A549 (cell line): Measurements from ENCODE around the gene MYO18A. TPM values are rescaled to one million over a fixed set of nuclear protein-coding genes. Genes with fewer than 3 reads are reported as not detected.

Experiments
- ATAC-seq, 2 experiments: fragments of 200-7000 bp in 1 of 2; fragments of >200 bp in 1 of 2; cut with Nextera tagmentation in 1 of 2; cut with Tn5 transposase in 1 of 2; 3 replicates each; pipeline versions ENCODE4 v1.8.0 to v1.9.1; 2018 to 2020; ENCODE audit warnings: mild to moderate bottlenecking in 1 of 2, moderate library complexity in 1 of 2
- CTCF ChIA-PET: fragments of 300-600 bp; sonication (Branson Sonifier 250); formaldehyde crosslinking; extraction: SDS; loops from one replicate; lab custom pipeline; 2021; ENCODE audit warnings: antibody characterized with exemption, inconsistent platforms; lab: Yijun Ruan, JAX
- POLR2A ChIA-PET: fragments of 350-600 bp; formaldehyde crosslinking; extraction: SDS; loops from one replicate; lab custom pipeline; 2021; ENCODE audit warnings: antibody characterized with exemption, inconsistent platforms; lab: Yijun Ruan, JAX
- DNase-seq, 2 experiments: peaks; one replicate each; pipeline versions ENCODE4 v3.0.0 to v3.0.0-alpha.2; 2011 to 2016; ENCODE audit warnings: low read depth in 1 of 2, low spot score in 1 of 2
- FAIRE-seq: peaks from 2 replicates; lab custom pipeline; 2011; peaks lifted over from hg19 to GRCh38; lab: Jason Lieb, UNC
- H3K27ac ChIP-seq, 2 experiments: fragments of >200 bp; sonication (Bioruptor Twin); formaldehyde crosslinking; 3 replicates each; pipeline ENCODE4 v1.5.1; 2016 to 2017
- H3K4me1 ChIP-seq: fragments of >200 bp; sonication (Bioruptor Twin); formaldehyde crosslinking; 3 replicates; pipeline ENCODE4 v1.6.1; 2016
- H3K4me2 ChIP-seq: fragments of >200 bp; sonication (Bioruptor Twin); formaldehyde crosslinking; 3 replicates; pipeline ENCODE4 v1.6.1; 2016
- H3K4me3 ChIP-seq: fragments of >200 bp; sonication (Bioruptor Twin); formaldehyde crosslinking; 3 replicates; pipeline ENCODE4 v1.5.1; 2016
- H3K9me3 ChIP-seq: fragments of >200 bp; sonication (Bioruptor Twin); formaldehyde crosslinking; 3 replicates; pipeline ENCODE4 v1.6.1; 2016
- CBX2 ChIP-seq: fragments of 200-600 bp; sonication (generic); IDR thresholded peaks from 2 replicates; pipeline ENCODE4 v1.6.1; 2016; ENCODE audit warnings: low read depth, mild to moderate bottlenecking, borderline replicate concordance
- CTCF ChIP-seq: fragments of >200 bp; sonication (Bioruptor Twin); formaldehyde crosslinking; IDR thresholded peaks from 3 replicates; pipeline ENCODE4 v1.5.1; 2016
- ELK1 ChIP-seq: fragments of 150-350 bp; IDR thresholded peaks from 2 replicates; pipeline ENCODE4 v1.6.1; 2014; ENCODE audit warnings: low read depth, mild to moderate bottlenecking, low read length
- HDAC2 ChIP-seq: fragments of 200-600 bp; sonication (generic); IDR thresholded peaks from 2 replicates; pipeline ENCODE4 v1.6.1; 2016
- HMGXB4 ChIP-seq: fragments of 250-450 bp; sonication (Bioruptor Pico); IDR thresholded peaks from 2 replicates; pipeline ENCODE4 v1.5.0; 2021; ENCODE audit warnings: mild to moderate bottlenecking, moderate library complexity, borderline replicate concordance
- HOXA7 ChIP-seq: fragments of 250-450 bp; sonication (Bioruptor Pico); IDR thresholded peaks from 2 replicates; pipeline ENCODE4 v1.5.0; 2020; ENCODE audit warnings: mild to moderate bottlenecking, moderate library complexity
- HOXB13 ChIP-seq: fragments of 250-450 bp; sonication (Bioruptor Pico); IDR thresholded peaks from 2 replicates; pipeline ENCODE4 v1.5.0; 2020; ENCODE audit warnings: low read depth, mild to moderate bottlenecking, moderate library complexity
- HOXB5 ChIP-seq: fragments of 250-450 bp; sonication (Bioruptor Pico); IDR thresholded peaks from 2 replicates; pipeline ENCODE4 v1.5.0; 2020; ENCODE audit warnings: mild to moderate bottlenecking, moderate library complexity
- JUN ChIP-seq, 2 experiments: fragments of >200 bp; sonication (Bioruptor Twin); formaldehyde crosslinking; IDR thresholded peaks; 2 replicates in 1 of 2; 3 replicates in 1 of 2; pipeline ENCODE4 v1.6.1; 2016 to 2017
- KDM5A ChIP-seq: fragments of 200-600 bp; sonication (generic); IDR thresholded peaks from 2 replicates; pipeline ENCODE4 v1.6.1; 2016; ENCODE audit warnings: antibody characterized with exemption, mild to moderate bottlenecking
- MAX ChIP-seq: IDR thresholded peaks from 2 replicates; pipeline ENCODE4 v1.6.1; 2012
- NFE2L2 ChIP-seq: fragments of 150-350 bp; conservative IDR thresholded peaks from 2 replicates; pipeline ENCODE4 v1.6.1; 2014; ENCODE audit warnings: low read length
- NPAS2 ChIP-seq: fragments of 250-450 bp; sonication (Bioruptor Pico); IDR thresholded peaks from 2 replicates; pipeline ENCODE4 v1.8.0; 2022; ENCODE audit warnings: mild to moderate bottlenecking, moderate library complexity, borderline replicate concordance
- PBX3 ChIP-seq: IDR thresholded peaks from 2 replicates; pipeline ENCODE4 v1.6.1; 2012
- POLR2A ChIP-seq: IDR thresholded peaks from 2 replicates; pipeline ENCODE4 v1.6.1; 2012; ENCODE audit warnings: mild to moderate bottlenecking, low read length
- REST ChIP-seq: fragments of 200-600 bp; sonication (generic); IDR thresholded peaks from 2 replicates; pipeline ENCODE4 v1.6.1; 2016; ENCODE audit warnings: antibody characterized with exemption, mild to moderate bottlenecking, moderate library complexity
- USF2 ChIP-seq: fragments of 450-650 bp; IDR thresholded peaks from 2 replicates; pipeline ENCODE4 v1.6.1; 2014; ENCODE audit warnings: antibody characterized with exemption
- ZC3H11A ChIP-seq: fragments of 450-650 bp; IDR thresholded peaks from 2 replicates; pipeline ENCODE4 v1.6.1; 2014; ENCODE audit warnings: antibody characterized with exemption, mild to moderate bottlenecking
- WGBS: methylation state at CpG from one replicate; pipeline ENCODE4 v1.1.6; 2017; ENCODE audit errors: missing lambda C conversion rate; 5-methylcytosine and 5-hydroxymethylcytosine counted together
- polyA plus RNA-seq, 4 experiments: library from polyadenylated mRNA; depleted of rRNA in 3 of 4; stranded (reverse); fragments of >200 nt; fragmentation: RNase III in 1 of 4; extraction: RNeasy Plus Mini Kit Qiagen cat#74134 plus additional on column Dnase treatment in 1 of 4; gene quantifications; 2 replicates in 3 of 4; 3 replicates in 1 of 4; pipeline ENCODE4 v1.2.3, GENCODE V29; 2011 to 2017

Gene MYO18A
- polyA plus RNA-seq, 2 of the 4 experiments (the other 2 are of a cell fraction), result 12.3 to 28.4 TPM

GRCh38 chr17:29063992-29064391 is 116.2 kb downstream of the MYO18A start:
- H3K4me2 ChIP-seq, result no peak overlapping the region
- TF ChIP-seq PBX3 (no peak), HOXA7 (CRISPR knock-in tag) (no peak), HOXB5 (CRISPR knock-in tag) (no peak), HOXB13 (CRISPR knock-in tag) (no peak), CBX2 (no peak), KDM5A (no peak), HMGXB4 (CRISPR knock-in tag) (no peak), ZC3H11A (no peak), REST (no peak), JUN (IDR thresholded peaks at IDR 0.05) (no peak), NPAS2 (no peak), HDAC2 (no peak), USF2 (no peak), ELK1 (no peak), POLR2A (no peak), CTCF (no peak), MAX (no peak), NFE2L2 (no peak)
- TF ChIP-seq, all 56 proteins: peak for 0
- Histone ChIP-seq H3K4me1 (peaks cover 6% of the 10 kb centered on the region), H3K9me3 (no peaks in the 10 kb centered on the region), H3K27ac (no peak overlapping the region), H3K4me3 (no peak overlapping the region)
- ATAC-seq (no peak), DNase-seq (no peak), FAIRE-seq (no peak)
- ChIA-PET CTCF (interaction anchor here (0.6 to 1.9 kb wide), 9 partner anchors 8 to 88 kb away, joined by 3 to 9 read pairs (median 3); no protein-coding TSS in a partner anchor), POLR2A (no interaction called here)
- 80% methylated on average over 7 of the region's 7 CpGs for WGBS
